ENCODE data around the gene MBD5.

The MBD5 gene

DNA sequence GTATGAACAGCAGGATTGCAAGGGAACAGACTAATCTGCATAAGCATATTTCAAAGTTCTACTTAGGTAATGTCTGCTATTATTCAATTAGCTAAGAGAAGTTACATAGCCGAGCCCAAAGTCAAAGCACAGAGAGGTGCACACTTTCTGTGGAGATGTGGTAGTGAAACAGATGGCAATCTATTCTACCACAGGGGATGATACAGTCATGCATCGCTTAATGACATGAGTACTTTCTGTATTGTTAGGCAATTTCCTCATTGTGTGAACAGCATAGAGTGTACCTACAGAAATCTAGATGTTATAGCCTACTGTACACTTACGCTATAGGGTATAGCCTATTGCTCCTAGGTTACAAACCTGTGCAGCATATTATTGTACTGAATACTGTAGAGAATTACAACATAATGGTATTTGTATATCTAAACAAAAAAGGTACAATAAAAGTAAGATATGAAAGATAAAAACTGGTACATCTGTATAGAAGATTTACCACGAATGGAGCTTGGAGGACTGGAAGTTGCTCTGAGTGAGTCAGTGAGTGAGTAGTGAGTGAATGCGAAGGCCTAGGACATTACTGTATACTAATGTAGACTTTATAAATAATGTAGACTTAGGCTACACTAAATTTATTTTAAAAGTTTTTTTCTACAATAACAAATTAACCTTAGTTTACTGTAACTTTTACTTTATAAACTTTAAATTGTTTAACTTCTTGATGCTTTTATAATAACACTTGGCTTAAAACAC lies 197.6 kb downstream of the MBD5 start:
- no peak for DNase-seq (ENCODE audit: low read depth, low spot score)

DNA sequence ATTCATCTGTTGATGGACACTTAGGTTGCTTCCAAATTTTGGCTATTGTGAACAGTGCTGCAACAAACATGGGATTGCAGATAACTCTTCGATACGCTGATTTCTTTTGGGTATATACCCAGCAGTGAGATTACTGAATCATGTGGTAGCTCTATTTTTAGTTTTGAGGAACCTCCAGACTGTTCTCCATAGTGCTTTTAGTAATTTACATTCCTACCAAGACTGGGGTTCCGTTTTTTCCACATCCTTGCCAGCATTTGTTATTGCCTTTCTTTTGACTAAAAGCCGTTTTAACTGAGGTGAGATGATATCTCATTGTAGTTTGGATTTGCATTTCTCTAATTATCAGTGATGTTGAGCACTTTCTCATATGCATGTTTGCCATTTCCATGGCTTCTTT lies 200.3 kb downstream of the MBD5 start:
- no peak for DNase-seq (ENCODE audit: low read depth, low spot score)

DNA sequence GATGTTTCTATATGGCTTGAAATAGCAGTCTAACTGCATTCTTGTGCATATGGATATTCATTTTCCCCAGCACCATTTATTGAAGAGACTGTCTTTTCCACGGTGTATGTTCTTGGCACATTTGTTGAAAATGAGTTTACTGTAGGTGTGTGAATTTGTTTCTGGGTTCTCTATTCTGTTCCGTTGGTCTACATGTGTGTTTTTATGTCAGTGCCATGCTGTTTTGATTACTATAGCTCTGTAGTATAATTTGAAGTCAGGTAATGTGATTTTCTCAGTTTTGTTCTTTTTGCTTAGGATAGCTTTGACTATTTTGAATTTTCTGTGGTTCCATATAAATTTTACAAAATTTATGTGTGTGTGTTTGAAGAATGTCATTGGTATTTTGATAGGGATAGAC lies 201.0 kb downstream of the MBD5 start:
- DNase-seq (ENCODE audit: low read depth, low spot score) = no peak

DNA sequence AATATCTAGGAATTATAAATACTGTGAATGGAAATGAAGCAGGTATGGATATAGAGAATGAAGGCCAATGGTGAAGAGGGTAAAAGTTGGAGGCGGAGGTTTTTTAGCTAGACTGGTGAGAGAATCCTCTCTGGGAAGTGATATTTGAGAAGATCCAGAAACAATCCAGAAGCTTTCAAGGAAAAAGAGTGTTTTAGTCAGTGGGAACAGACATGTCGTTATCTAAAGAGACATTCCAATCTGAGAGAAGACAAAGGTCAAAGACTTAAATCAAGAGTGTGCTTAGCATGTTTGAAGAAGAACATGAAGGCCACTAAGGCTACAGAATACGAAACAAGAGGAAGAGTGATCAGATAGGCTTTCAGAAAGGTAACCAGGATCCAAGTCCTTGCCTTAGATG lies 211.0 kb downstream of the MBD5 start:
- DNase-seq (ENCODE audit: low read depth, low spot score) = no peak

DNA sequence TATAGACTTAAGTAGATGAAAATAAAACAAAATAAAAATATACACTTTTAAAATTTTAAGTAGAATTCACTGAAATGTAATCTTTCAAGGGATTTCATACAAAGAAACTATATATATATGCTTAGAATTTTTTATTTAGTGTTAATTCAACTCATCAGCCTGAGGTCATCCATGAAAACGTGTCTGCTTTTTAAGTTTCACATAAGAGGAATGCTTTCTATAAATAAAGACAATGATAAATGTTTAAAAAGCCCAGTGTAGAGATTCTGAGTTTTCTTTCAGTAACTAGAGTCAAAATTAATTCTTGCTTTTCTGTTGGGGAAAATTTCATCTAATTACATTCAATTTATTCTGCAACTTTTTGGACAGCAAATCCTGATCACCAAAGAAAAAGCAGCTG lies 213.3 kb downstream of the MBD5 start:
- no peak for DNase-seq (ENCODE audit: low read depth, low spot score)

DNA sequence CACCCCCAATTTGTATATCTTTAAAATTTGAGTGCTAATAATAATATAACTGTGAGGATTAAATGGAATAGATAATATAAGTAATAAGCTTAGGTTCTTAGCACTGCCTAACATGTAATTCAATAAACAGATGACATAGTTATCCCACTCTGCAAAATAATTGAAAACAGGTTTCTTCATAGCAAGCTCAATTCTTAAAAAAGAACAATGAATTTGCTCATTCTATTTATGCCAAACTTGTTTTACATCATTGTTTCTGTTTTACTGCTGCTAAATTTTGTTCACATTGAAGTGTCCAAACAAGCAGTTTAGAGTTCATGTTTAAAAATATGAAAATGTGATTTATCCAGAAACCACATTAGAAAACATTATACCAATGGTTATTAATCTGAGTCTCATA lies 217.0 kb downstream of the MBD5 start:
- no peak for DNase-seq (ENCODE audit: low read depth, low spot score)

DNA sequence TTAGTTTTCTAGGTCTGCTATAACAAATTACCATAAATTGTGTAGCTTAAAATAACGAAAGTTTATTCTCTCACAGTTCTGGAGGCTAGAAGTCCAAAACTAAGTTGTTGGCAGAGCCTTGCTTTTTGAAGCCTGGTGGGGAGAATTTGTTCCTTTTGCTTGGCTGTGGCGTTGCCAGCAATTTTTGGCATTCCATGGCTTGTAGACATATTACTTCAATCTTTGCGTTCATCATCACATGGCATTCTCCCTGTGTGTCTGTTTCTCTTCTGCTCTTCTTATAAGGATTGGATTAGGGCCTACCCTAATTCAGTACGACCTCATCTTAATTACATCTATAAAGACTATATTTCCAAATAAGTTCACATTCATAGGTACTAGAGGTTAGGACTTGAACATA lies 217.7 kb downstream of the MBD5 start:
- DNase-seq (ENCODE audit: low read depth, low spot score) = no peak

DNA sequence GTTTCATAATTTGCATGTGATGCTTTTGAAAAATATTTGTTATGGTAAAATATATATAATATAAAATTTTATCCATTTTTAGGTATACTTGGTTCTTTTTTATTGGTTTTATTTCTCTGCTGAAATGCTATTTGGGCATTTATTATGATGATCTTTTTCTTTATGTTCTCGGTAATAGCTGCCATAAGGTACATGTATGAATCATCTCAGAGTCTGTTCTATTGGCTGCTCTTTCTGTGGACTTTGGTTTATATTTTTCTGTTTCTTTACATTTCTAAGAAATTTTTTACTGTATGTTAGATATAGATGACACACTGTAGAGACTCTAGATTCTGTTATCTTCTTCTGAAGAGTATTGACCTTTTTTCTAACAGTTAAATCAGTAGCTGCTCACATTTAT lies 219.9 kb downstream of the MBD5 start:
- DNase-seq (ENCODE audit: low read depth, low spot score) = no peak

DNA sequence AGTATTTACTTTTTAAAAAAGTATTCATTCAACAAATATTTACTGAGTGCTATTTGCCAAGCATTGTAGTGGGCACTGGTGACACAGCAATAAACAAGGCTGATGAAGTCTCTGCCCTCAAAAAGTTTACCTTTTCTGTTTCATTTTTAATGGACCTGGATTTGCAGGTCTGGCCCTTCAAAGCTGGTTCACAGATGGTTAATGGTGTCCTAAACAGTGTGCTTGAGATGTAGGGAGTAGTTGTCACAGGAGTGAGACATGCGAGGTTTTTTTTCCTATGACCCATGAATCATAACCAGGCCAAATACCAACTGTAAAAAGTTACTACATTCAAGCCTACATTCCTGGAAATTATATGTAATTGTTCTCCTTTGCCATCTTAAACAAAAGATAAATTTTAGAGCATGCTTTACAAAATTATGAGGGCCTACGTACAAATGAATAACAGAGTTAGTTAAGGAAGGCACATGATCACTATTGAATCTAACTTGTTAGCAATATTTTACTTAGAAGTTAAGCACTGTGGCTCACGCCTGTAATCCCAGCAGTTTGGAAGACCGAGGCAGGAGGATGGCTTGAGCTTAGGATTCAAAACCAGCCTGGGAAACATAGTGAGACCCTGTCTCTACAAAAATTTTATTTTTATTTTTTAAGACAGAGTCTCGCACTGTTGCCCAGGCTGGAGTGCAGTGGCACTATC lies 223.9 kb downstream of the MBD5 start:
- DNase-seq (ENCODE audit: low read depth, low spot score) = no peak

DNA sequence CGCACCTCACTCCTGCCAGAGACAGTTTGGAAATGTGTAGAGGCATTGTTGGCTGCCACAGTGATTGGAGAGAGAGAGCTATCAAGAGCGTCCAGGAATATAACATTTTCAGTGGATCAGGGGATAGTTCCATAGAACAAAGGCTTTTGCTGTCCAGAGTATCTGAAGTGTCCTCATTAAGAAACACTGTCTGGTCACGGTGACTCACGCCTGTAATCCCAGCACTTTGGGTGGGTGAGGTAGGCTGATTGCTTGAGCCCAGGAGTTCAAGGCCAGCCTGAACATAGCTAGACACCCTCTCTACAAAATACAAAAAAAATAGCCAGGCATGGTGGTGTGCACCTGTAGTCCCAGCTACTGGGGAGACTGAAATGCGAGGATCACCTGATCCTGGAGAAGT lies 231.1 kb downstream of the MBD5 start:
- no peak for DNase-seq (ENCODE audit: low read depth, low spot score)

DNA sequence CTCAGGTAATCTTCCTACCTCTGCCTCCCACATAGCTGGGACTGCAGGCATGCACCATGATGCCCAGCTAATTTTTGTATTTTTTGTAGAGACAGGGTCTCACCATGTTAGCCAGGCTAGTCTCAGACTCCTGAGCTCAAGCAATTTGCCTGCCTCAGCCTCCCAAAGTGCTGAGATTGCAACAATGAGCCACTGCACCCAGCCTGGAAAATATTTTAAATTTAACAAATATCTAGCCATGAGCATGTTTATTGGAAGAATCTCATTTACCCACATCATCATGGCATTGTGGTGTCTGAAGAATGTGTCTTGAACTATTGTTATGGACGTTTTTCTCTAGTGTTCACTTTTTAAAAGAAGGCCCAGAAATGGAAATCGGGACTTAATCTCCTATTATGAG lies 231.8 kb downstream of the MBD5 start:
- DNase-seq (ENCODE audit: low read depth, low spot score) = no peak

DNA sequence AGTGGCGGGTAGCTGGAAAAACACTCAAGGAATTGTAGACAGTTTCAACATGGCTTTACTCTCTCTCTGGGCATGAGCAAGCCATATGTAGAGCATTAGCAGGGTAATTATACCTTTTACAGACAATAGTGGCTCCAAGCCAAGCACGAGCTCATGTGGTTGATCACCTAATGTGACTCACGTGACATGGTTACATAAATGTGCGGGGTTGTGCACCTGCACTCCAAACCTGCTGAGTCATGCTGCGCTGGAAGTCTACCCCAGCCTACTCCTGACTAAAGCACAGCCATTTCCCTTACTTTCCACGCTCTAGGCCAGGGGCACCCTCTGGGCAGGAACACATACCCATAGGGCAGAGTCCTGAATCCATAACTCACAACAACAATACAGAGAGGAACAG lies 232.8 kb downstream of the MBD5 start:
- DNase-seq (ENCODE audit: low read depth, low spot score) = no peak

DNA sequence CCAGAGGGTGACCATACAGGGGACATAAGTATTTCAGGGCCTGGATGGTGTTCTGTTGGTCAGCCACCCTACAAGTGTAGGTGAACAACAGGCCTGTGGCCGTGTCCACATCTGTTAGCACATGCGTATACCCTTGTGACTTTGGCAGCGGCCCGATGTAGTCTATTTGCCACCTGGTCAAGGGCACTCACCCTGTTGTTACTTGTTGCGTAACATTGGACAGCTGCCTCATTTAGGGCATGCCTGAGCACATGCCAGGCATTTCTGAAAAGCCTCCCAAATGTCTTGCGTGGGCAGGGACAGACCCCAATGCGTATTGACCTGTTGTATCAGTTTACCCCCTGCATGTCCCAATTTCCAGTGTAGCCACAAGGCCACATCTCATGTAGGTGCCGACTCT lies 235.0 kb downstream of the MBD5 start:
- no peak for DNase-seq (ENCODE audit: low read depth, low spot score)

DNA sequence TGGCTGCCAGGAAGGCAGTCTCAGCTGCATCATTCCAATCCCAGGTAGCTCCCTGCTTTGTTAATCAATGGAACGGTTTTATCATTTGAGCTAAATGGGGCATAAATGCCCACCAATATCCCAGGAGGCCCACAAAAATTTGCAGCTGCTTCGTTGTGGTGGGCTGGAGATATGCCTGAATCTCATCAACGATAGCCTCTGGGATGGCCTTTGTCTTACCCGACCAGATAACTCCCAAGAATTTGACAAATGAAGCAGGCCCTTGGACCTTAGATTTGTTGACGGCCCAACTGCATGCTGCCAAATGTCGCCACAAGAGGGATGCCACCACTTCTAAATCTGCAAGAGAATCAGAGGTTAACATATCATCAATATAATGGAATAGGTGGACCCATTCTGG lies 236.4 kb downstream of the MBD5 start:
- no peak for DNase-seq (ENCODE audit: low read depth, low spot score)

DNA sequence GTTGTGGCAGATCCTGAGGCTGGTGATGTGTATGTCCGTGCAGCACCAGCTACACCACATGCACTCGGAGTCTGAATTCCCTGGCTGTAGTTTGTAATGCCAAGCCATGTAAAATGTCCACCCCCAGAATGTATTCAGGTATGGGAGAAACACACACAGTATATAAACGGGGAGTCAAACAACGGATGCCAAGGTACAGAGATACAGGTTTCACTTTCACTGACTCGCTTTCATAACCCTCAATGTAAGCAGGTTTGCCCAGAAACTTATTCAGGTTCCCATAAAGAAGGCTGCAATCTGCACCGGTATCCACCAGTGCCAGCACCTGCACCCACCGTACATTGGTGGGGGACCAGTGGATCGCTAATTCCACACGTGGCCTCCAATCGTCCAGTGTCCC lies 237.2 kb downstream of the MBD5 start:
- DNase-seq (ENCODE audit: low read depth, low spot score) = no peak

DNA sequence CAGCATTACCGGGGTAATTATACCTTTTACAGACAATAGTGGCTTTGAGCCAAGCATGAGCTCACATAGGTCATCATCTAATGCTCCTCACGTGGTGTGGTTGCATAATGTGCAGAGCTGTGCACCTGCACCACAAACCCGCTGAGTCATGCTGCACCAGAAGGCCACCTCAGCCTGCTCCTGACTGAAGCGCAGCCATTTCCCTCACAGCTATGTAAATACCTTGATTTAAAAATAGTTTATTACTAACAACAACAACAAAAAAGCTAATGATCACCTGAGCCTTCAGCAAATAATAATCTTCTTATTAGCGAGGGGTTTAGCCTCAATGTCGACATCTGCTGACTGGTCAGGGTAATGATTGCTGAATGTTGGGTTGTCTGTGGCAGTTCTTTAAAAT lies 238.8 kb downstream of the MBD5 start:
- DNase-seq (ENCODE audit: low read depth, low spot score) = no peak

DNA sequence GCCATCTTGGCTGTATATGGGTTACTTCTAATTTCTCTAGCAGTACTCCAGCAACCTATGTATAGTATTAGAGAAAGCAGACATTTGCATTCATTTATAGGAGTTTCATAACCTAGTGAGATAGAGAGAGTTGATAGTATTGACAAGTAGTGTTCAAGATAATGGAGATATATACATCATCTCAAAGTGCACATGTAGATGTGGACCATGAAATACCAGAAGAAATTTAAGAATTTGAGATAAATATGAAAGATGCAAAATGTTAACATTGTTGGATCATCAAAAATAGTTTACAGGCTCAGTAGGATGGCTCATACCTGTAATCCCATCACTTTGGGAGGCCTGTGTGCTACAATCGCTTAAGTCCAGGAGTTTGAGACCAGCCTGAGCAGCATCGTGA lies 243.0 kb downstream of the MBD5 start:
- no peak for DNase-seq (ENCODE audit: low read depth, low spot score)

DNA sequence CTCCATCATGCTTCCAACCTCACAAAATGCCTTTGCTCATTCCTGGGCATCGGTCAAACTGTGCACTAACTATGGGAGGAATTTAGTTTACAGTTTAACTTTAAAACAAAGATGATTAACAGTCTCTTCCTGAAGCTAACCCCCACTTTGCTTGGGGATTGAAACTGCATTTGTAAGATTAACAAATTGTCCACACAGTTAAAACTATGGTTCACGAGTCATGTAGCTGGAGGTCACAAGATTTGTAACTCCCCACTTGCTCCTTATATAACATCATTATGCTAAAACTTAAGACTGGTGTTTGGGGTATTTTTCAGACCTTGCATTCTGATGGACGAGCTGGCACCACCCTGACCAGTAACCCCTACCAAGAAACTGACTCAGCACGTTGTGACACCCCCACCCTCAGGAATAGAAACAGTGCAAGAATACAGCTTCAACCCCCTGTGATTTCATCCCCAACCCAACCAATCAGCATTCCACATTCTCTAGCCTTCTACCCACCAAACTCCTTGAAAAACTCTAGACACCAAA lies 252.3 kb downstream of the MBD5 start:
- no peak for DNase-seq (ENCODE audit: low read depth, low spot score)

DNA sequence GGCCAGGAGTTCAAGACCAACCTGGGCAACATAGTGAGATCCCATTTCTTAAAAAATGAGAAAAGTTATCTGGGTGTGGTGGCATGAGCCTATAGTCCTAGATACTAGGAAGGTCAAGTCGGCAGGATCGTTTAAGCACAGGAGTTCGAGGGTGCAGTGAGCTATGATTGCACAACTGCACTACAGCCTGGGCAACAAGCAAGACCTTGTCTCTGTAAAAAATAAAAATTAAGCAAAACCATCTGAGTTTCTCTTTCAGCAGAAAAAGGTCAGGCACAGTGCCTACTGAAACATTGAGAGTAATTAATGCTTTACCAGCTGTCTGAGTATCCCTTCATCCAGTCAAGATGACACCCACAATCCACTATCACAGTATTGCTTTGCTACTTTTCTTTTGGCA lies 258.3 kb downstream of the MBD5 start:
- no peak for DNase-seq (ENCODE audit: low read depth, low spot score)

DNA sequence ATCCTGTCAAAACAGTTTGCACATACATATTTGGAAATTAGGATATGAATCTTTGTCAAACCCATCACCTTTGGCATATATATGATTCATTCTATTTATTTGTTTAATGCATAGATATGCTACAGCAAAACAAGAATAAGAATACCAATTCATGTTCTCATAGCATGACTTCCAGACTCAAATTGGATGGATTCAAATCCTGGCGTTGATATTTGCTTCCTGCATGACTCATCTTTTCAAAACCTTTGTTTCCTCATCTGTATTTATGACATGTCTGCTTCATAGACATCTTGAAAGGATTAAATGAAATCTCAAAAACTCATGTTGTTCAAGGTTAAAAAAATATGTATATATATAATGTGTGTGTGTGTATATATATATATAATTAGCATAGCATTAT lies 261.3 kb downstream of the MBD5 start:
- no peak for DNase-seq (ENCODE audit: low read depth, low spot score)

DNA sequence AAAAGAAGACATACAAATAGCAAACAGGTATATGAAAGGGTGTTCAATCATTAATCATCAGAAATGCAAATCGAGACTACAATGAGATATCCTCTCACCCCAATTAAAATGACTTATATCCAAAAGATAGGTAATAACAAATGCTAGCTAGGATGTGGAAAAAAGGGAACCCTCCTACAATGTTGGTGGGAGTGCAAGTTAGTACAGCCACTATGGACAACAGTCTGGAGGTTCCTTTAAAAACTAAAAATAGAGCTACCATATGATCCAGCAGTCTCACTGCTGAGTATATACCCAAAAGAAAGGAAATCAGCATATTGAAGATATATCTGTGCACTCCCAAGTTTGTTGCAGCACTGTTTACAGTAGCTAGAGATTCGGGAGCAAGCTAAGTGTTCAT lies 271.5 kb downstream of the MBD5 start:
- DNase-seq (ENCODE audit: low read depth, low spot score) = no peak

DNA sequence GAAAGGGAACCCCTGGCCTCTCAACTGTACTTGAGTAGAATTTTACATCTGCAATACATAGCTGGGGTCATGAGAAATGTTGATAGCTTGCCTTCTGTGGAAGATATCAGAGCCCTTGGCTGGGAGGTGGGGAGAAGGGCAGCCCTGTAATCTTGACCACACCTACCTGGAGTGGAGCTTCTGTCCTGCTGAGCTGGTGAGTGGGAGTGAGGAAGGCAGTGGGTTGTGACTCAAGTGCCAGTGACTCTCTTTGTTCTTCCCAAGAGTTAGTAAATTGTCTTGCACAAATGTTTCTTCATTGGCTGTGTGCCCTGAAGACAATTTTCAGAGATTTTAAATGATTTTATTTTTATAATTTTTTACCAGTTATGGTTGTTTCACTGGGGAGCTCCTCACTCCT lies 277.3 kb downstream of the MBD5 start:
- no peak for DNase-seq (ENCODE audit: low read depth, low spot score)

DNA sequence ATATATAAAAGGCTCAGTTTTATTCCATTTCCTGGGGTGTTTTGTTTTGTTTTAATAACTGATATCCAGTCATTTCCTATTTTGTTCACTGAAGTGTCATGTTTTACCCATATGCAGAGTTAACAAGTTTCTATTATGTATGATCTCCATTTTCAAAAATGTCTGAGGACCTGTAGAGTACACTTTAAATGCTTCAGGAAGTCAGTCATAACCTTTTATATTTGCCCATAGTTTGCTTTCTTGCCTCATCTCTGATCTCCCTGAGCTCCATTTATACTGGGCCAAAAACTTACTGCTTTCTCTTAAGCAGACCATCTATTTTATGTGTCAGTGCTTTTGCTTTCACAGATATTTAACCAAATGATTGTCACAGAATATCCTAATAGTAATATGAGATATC lies 278.7 kb downstream of the MBD5 start:
- no peak for DNase-seq (ENCODE audit: low read depth, low spot score)

Data from activated naive CD8-positive, alpha-beta T cell treated with anti-CD3 and anti-CD28 coated beads, Interleukin-2, amount 50 U/mL, for 16 hours (primary cell).